ENCODE results near the gene SHLD1. TPM values are rescaled to one million over a fixed set of nuclear protein-coding genes. Genes with fewer than 3 reads are reported as not detected.

Gene SHLD1
- total and polyA plus RNA-seq, 7 donors: 3.7 to 16.8 (median 8.6) TPM

GRCh38 chr20:5751856-5752255 is 1.7 kb downstream of the SHLD1 start:
- H3K4me1 ChIP-seq: peaks cover 5% of the 10 kb centered on the region
- H3K27ac ChIP-seq: no peak overlapping the region
- H3K4me3 ChIP-seq: no peak overlapping the region
- no peak for TF ChIP-seq CTCF (IDR thresholded peaks at IDR 0.05)
- 77 to 81% (median 78%) methylated on average over 4 of the region's 4 CpGs for WGBS, 3 donors
- no peaks in the 10 kb centered on the region for H3K27me3 ChIP-seq (ENCODE audit: insufficient read depth in 3 of 3, low read length in 2 of 3)
- H3K9me3 ChIP-seq: no peaks in the 10 kb centered on the region
- DNase-seq: no peak
- no peaks in the 10 kb centered on the region for H3K36me3 ChIP-seq (ENCODE audit: insufficient read depth in 1 of 2, low read depth in 1 of 2)
- intact Hi-C loops (cut with DNase I): no loop called here
- no peak for ATAC-seq

GRCh38 chr20:5753814-5754213 is 3.6 kb downstream of the SHLD1 start:
- no peak for TF ChIP-seq CTCF (IDR thresholded peaks at IDR 0.05)
- intact Hi-C loops (cut with DNase I): no loop called here
- Histone ChIP-seq H3K9me3 (no peaks in the 10 kb centered on the region), H3K4me3 (no peak overlapping the region), H3K27ac (no peak overlapping the region), H3K36me3 (ENCODE audit: insufficient read depth in 1 of 2, low read depth in 1 of 2) (peaks cover 0 to under 1% of the 10 kb centered on the region in 2 donors), H3K27me3 (ENCODE audit: insufficient read depth in 3 of 3, low read length in 2 of 3) (no peaks in the 10 kb centered on the region), H3K4me1 (peaks cover 5% of the 10 kb centered on the region)
- no peak for DNase-seq
- 88 to 91% (median 89%) methylated on average over 7 of the region's 7 CpGs for WGBS, 3 donors
- no peak for ATAC-seq

DNA sequence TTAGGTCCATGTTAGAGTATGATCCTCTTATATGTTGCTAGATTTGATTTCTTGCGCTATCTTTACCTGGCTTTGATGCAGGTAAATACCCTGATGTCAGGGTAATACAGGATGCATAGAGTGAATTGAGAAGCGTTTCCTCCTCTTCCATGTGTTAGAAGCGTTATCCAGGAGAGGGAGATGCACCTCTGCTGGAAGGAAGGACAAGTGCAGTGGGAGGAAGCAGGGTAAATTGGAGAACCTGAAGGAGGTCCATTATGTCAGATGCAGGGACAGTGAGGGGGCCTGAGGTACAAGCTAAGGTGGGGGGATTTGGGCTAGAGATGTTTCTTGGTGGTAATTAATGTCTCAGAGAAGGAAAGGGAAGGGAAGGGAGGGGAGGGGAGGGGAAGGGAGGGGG is 7.7 kb downstream of the SHLD1 start:
- ATAC-seq (no peak), DNase-seq (no peak)
- TF ChIP-seq CTCF (IDR thresholded peaks at IDR 0.05): no peak
- Histone ChIP-seq H3K4me1 (no peaks in the 10 kb centered on the region), H3K36me3 (ENCODE audit: insufficient read depth in 1 of 2, low read depth in 1 of 2) (peaks cover 0 to 23% of the 10 kb centered on the region in 2 donors), H3K4me3 (no peak overlapping the region), H3K27me3 (ENCODE audit: insufficient read depth in 3 of 3, low read length in 2 of 3) (no peaks in the 10 kb centered on the region), H3K27ac (no peak overlapping the region), H3K9me3 (no peaks in the 10 kb centered on the region)
- WGBS, 3 donors: 68 to 87% (median 86%) methylated on average over 3 of the region's 3 CpGs
- intact Hi-C loops (cut with DNase I): no loop called here

- H3K27ac ChIP-seq: peak overlapping the region; percentile 54
Observed at GRCh38 chr20:5766085-5766764, 16.0 kb downstream of the SHLD1 start.

More at GRCh38 chr20:5766085-5766764, 16.0 kb downstream of the SHLD1 start:
- no peak for TF ChIP-seq CTCF (IDR thresholded peaks at IDR 0.05)
- no peak overlapping the region for H3K4me3 ChIP-seq
- H3K4me1 ChIP-seq: no peaks in the 10 kb centered on the region
- no peaks in the 10 kb centered on the region for H3K36me3 ChIP-seq (ENCODE audit: insufficient read depth in 1 of 2, low read depth in 1 of 2)
- H3K9me3 ChIP-seq: no peaks in the 10 kb centered on the region
- ATAC-seq (peak; percentile 63 to 91 (median 90)), DNase-seq (peak in 1 of 2 donors; percentile 74)
- H3K27me3 ChIP-seq (ENCODE audit: insufficient read depth in 3 of 3, low read length in 2 of 3): no peaks in the 10 kb centered on the region
- intact Hi-C loops (cut with DNase I): no loop called here
- WGBS, 3 donors: 32 to 58% (median 54%) methylated on average over 7 of the region's 7 CpGs
